Measurements from ENCODE around the gene CNIH3. TPM values are rescaled to one million over a fixed set of nuclear protein-coding genes. Genes with fewer than 3 reads are reported as not detected.
A peak's percentile ranks its signal among the peaks of the same experiment; 100 is the strongest.

The CNIH3 gene
- polyA plus RNA-seq, 3 donors: 9.6 to 9.9 (median 9.8) TPM

- no peak for DNase-seq (ENCODE audit: low read depth in 3 of 3, low spot score in 2 of 3)
Observed at GRCh38 chr1:224640587-224640986, 24.5 kb downstream of the CNIH3 start.

GRCh38 chr1:224641030-224641429 is 24.9 kb downstream of the CNIH3 start:
- no peak for DNase-seq (ENCODE audit: low read depth in 3 of 3, low spot score in 2 of 3)

- DNase-seq (ENCODE audit: low read depth in 3 of 3, low spot score in 2 of 3): no peak
Observed at GRCh38 chr1:224643653-224644052, 27.5 kb downstream of the CNIH3 start.

- peak; percentile 34 to 40 (median 38) for DNase-seq (ENCODE audit: low read depth in 3 of 3, low spot score in 2 of 3)
Observed at GRCh38 chr1:224644553-224645154, 28.5 kb downstream of the CNIH3 start.

GRCh38 chr1:224647449-224647848 is 31.3 kb downstream of the CNIH3 start:
- no peak for DNase-seq (ENCODE audit: low read depth in 3 of 3, low spot score in 2 of 3)

GRCh38 chr1:224650290-224650689 is 34.2 kb downstream of the CNIH3 start:
- no peak for DNase-seq (ENCODE audit: low read depth in 3 of 3, low spot score in 2 of 3)

- DNase-seq (ENCODE audit: low read depth in 3 of 3, low spot score in 2 of 3): no peak
Observed at GRCh38 chr1:224651188-224651587, 35.1 kb downstream of the CNIH3 start.

- no peak for DNase-seq (ENCODE audit: low read depth in 3 of 3, low spot score in 2 of 3)
Observed at GRCh38 chr1:224656392-224656791, 40.3 kb downstream of the CNIH3 start.

GRCh38 chr1:224660074-224660473 is 44.0 kb downstream of the CNIH3 start:
- no peak for DNase-seq (ENCODE audit: low read depth in 3 of 3, low spot score in 2 of 3)

- no peak for DNase-seq (ENCODE audit: low read depth in 3 of 3, low spot score in 2 of 3)
Observed at GRCh38 chr1:224662870-224663269, 46.8 kb downstream of the CNIH3 start.

- no peak for DNase-seq (ENCODE audit: low read depth in 3 of 3, low spot score in 2 of 3)
Observed at GRCh38 chr1:224665016-224665415, 48.9 kb downstream of the CNIH3 start.

GRCh38 chr1:224666078-224666477 is 50.0 kb downstream of the CNIH3 start:
- DNase-seq (ENCODE audit: low read depth in 3 of 3, low spot score in 2 of 3): no peak

GRCh38 chr1:224666913-224667312 is 50.8 kb downstream of the CNIH3 start:
- DNase-seq (ENCODE audit: low read depth in 3 of 3, low spot score in 2 of 3): no peak

GRCh38 chr1:224668984-224669383 is 52.9 kb downstream of the CNIH3 start:
- DNase-seq (ENCODE audit: low read depth in 3 of 3, low spot score in 2 of 3): no peak

GRCh38 chr1:224669403-224669802 is 53.3 kb downstream of the CNIH3 start:
- no peak for DNase-seq (ENCODE audit: low read depth in 3 of 3, low spot score in 2 of 3)

- DNase-seq (ENCODE audit: low read depth in 3 of 3, low spot score in 2 of 3): no peak
Observed at GRCh38 chr1:224670506-224670905, 54.4 kb downstream of the CNIH3 start.

- DNase-seq (ENCODE audit: low read depth in 3 of 3, low spot score in 2 of 3): no peak
Observed at GRCh38 chr1:224671076-224671475, 55.0 kb downstream of the CNIH3 start.

GRCh38 chr1:224673141-224673540 is 57.0 kb downstream of the CNIH3 start:
- no peak for DNase-seq (ENCODE audit: low read depth in 3 of 3, low spot score in 2 of 3)

- no peak for DNase-seq (ENCODE audit: low read depth in 3 of 3, low spot score in 2 of 3)
Observed at GRCh38 chr1:224675590-224675989, 59.5 kb downstream of the CNIH3 start.

- DNase-seq (ENCODE audit: low read depth in 3 of 3, low spot score in 2 of 3): no peak
Observed at GRCh38 chr1:224676551-224676950, 60.4 kb downstream of the CNIH3 start.

- no peak for DNase-seq (ENCODE audit: low read depth in 3 of 3, low spot score in 2 of 3)
Observed at GRCh38 chr1:224678168-224678567, 62.1 kb downstream of the CNIH3 start.

GRCh38 chr1:224679606-224680005 is 63.5 kb downstream of the CNIH3 start:
- no peak for DNase-seq (ENCODE audit: low read depth in 3 of 3, low spot score in 2 of 3)

GRCh38 chr1:224681816-224682215 is 65.7 kb downstream of the CNIH3 start:
- no peak for DNase-seq (ENCODE audit: low read depth in 3 of 3, low spot score in 2 of 3)
